ENCODE measurements around the gene XPNPEP3. TPM values are rescaled to one million over a fixed set of nuclear protein-coding genes. Genes with fewer than 3 reads are reported as not detected.

Gene XPNPEP3
- total RNA-seq, 1 experiment from 2014 or later, result 35.4 TPM

GRCh38 chr22:40939202-40939601 is 82.3 kb downstream of the XPNPEP3 start:
- Mint-ChIP-seq H3K4me3 (ENCODE audit: unreplicated experiment) (no peak overlapping the region), H3K36me3 (ENCODE audit: insufficient read depth, unreplicated experiment) (no peaks in the 10 kb centered on the region), H3K27ac (ENCODE audit: unreplicated experiment) (peak overlapping the region; percentile 17), H3K27me3 (ENCODE audit: insufficient read depth, unreplicated experiment) (no peaks in the 10 kb centered on the region), H3K9me3 (ENCODE audit: unreplicated experiment) (no peaks in the 10 kb centered on the region), H3K4me1 (ENCODE audit: low read depth, unreplicated experiment) (no peaks in the 10 kb centered on the region)
- POLR2A ChIA-PET, result no interaction called here
- Histone ChIP-seq H3K9me3 (no peaks in the 10 kb centered on the region), H3K4me3 (ENCODE audit: low read depth, low read length) (no peak overlapping the region), H3K36me3 (ENCODE audit: control insufficient read depth, insufficient read depth, low read length) (no peaks in the 10 kb centered on the region), H3K4me1 (no peaks in the 10 kb centered on the region), H3K27me3 (replicated peaks; ENCODE audit: control insufficient read depth, insufficient read depth, low read length) (no peaks in the 10 kb centered on the region)
- TF ChIP-seq, protein P1, sequence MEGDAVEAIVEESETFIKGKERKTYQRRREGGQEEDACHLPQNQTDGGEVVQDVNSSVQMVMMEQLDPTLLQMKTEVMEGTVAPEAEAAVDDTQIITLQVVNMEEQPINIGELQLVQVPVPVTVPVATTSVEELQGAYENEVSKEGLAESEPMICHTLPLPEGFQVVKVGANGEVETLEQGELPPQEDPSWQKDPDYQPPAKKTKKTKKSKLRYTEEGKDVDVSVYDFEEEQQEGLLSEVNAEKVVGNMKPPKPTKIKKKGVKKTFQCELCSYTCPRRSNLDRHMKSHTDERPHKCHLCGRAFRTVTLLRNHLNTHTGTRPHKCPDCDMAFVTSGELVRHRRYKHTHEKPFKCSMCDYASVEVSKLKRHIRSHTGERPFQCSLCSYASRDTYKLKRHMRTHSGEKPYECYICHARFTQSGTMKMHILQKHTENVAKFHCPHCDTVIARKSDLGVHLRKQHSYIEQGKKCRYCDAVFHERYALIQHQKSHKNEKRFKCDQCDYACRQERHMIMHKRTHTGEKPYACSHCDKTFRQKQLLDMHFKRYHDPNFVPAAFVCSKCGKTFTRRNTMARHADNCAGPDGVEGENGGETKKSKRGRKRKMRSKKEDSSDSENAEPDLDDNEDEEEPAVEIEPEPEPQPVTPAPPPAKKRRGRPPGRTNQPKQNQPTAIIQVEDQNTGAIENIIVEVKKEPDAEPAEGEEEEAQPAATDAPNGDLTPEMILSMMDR (IDR thresholded peaks at IDR 0.05; ENCODE audit: insufficient read depth in 1 of 2, low read depth in 1 of 2, low read length in 1 of 2, severe bottlenecking in 1 of 2, unreplicated experiment in 1 of 2), result no peak
- no peak for DNase-seq
- CTCF ChIA-PET, result no interaction called here
- no TSS peak for BruUV-seq (replicated peaks)
- intact Hi-C loops (cut with micrococcal nuclease; ENCODE audit: unreplicated experiment), result no loop called here

- Histone ChIP-seq H3K27me3 (replicated peaks; ENCODE audit: control insufficient read depth, insufficient read depth, low read length) (no peaks in the 10 kb centered on the region), H3K36me3 (ENCODE audit: control insufficient read depth, insufficient read depth, low read length) (no peaks in the 10 kb centered on the region), H3K4me3 (ENCODE audit: low read depth, low read length) (peak within 1 kb of the TSS; percentile 90), H3K9me3 (no peaks in the 10 kb centered on the region), H3K4me1 (no peaks in the 10 kb centered on the region)
- no peaks in the 10 kb centered on the region for H3K27me3 Mint-ChIP-seq (ENCODE audit: insufficient read depth, unreplicated experiment)
- peaks cover 14% of the 10 kb centered on the region for H3K4me1 Mint-ChIP-seq (ENCODE audit: low read depth, unreplicated experiment)
- peak within 1 kb of the TSS; percentile 100 for H3K27ac Mint-ChIP-seq (ENCODE audit: unreplicated experiment)
- peaks cover 52% of the 10 kb centered on the region for H3K36me3 Mint-ChIP-seq (ENCODE audit: insufficient read depth, unreplicated experiment)
- H3K4me3 Mint-ChIP-seq (ENCODE audit: unreplicated experiment), result peak within 1 kb of the TSS; percentile 100
- ChIA-PET POLR2A (interaction anchor here (0.5 to 2.9 kb wide), 20 partner anchors 9 to 1439 kb away, joined by 3 to 45 read pairs (median 6); partner anchors contain the start of genes EP300, ST13, TEF and XPNPEP3), CTCF (interaction anchor here (1.1 to 2.4 kb wide), 2 partner anchors 28 to 97 kb away, joined by 3 to 11 read pairs; no protein-coding TSS in a partner anchor)
- H3K9me3 Mint-ChIP-seq (ENCODE audit: unreplicated experiment), result no peaks in the 10 kb centered on the region
- BruUV-seq (replicated peaks), result no TSS peak
- intact Hi-C loops (cut with micrococcal nuclease; ENCODE audit: unreplicated experiment), result loop anchor here (1.0 to 2.0 kb wide), 3 partner anchors 52 to 140 kb away; no protein-coding TSS in a partner anchor
- peak; percentile 97 to 98 for DNase-seq
- TF ChIP-seq, protein P1 (IDR thresholded peaks at IDR 0.05; ENCODE audit: insufficient read depth in 1 of 2, low read depth in 1 of 2, low read length in 1 of 2, severe bottlenecking in 1 of 2, unreplicated experiment in 1 of 2), result no peak
These were observed 94.2 kb downstream of the XPNPEP3 start, which contains the start of gene RBX1 for GRCh38 chr22:40950962-40951794. Gene RBX1, plus strand, starts transcription at chr22:40951378. Its CDS starts 21 bp downstream, at chr22:40951399.

GRCh38 chr22:40951795-40952605 is 95.1 kb downstream of the XPNPEP3 start:
- CTCF ChIA-PET, result interaction anchor here (0.6 to 2.4 kb wide), 3 partner anchors 29 to 97 kb away, joined by 3 to 11 read pairs (median 3); no protein-coding TSS in a partner anchor
- intact Hi-C loops (cut with micrococcal nuclease; ENCODE audit: unreplicated experiment), result loop anchor here (1.0 to 2.0 kb wide), 3 partner anchors 51 to 139 kb away; no protein-coding TSS in a partner anchor
- TSS peak; percentile 57 for BruUV-seq (replicated peaks)

More at GRCh38 chr22:40951795-40952605, 95.1 kb downstream of the XPNPEP3 start:
- DNase-seq, result no peak
- H3K27me3 ChIP-seq (replicated peaks; ENCODE audit: control insufficient read depth, insufficient read depth, low read length), result no peaks in the 10 kb centered on the region
- POLR2A ChIA-PET, result interaction anchor here (0.6 to 2.9 kb wide), 19 partner anchors 8 to 496 kb away, joined by 3 to 45 read pairs (median 8); partner anchors contain the start of genes EP300, ST13, TEF and XPNPEP3
- no peaks in the 10 kb centered on the region for H3K9me3 ChIP-seq
- peak overlapping the region; percentile 90 for H3K4me3 ChIP-seq (ENCODE audit: low read depth, low read length)
- TF ChIP-seq, protein P1 (IDR thresholded peaks at IDR 0.05; ENCODE audit: insufficient read depth in 1 of 2, low read depth in 1 of 2, low read length in 1 of 2, severe bottlenecking in 1 of 2, unreplicated experiment in 1 of 2), result no peak
- no peaks in the 10 kb centered on the region for H3K4me1 ChIP-seq
- Mint-ChIP-seq H3K4me1 (ENCODE audit: low read depth, unreplicated experiment) (peaks cover 14% of the 10 kb centered on the region), H3K36me3 (ENCODE audit: insufficient read depth, unreplicated experiment) (peaks cover 60% of the 10 kb centered on the region), H3K9me3 (ENCODE audit: unreplicated experiment) (no peaks in the 10 kb centered on the region), H3K4me3 (ENCODE audit: unreplicated experiment) (peak overlapping the region; percentile 100), H3K27me3 (ENCODE audit: insufficient read depth, unreplicated experiment) (no peaks in the 10 kb centered on the region), H3K27ac (ENCODE audit: unreplicated experiment) (peak overlapping the region; percentile 100)
- H3K36me3 ChIP-seq (ENCODE audit: control insufficient read depth, insufficient read depth, low read length), result no peaks in the 10 kb centered on the region
